HEK293T (cell line): Measurements from ENCODE around the gene DSG2.

Experiments used
- CTCF ChIA-PET: fragments of 350-600 bp; formaldehyde crosslinking; extraction: SDS; loops from one replicate; lab custom pipeline; 2021; ENCODE audit warnings: antibody characterized with exemption, inconsistent platforms; lab: Yijun Ruan, JAX
- POLR2A ChIA-PET: fragments of 350-600 bp; formaldehyde crosslinking; extraction: SDS; loops from one replicate; lab custom pipeline; 2020; ENCODE audit warnings: antibody characterized with exemption, inconsistent platforms; lab: Yijun Ruan, JAX
- DNase-seq: peaks from one replicate; pipeline ENCODE4 v3.0.0; 2012; ENCODE audit warnings: mixed read lengths; ENCODE audit errors: extremely low spot score
- ARNT ChIP-seq: fragments of 450-650 bp; IDR thresholded peaks from 2 replicates; pipeline ENCODE4 v1.6.1; 2017; ENCODE audit warnings: mild to moderate bottlenecking
- BHLHE40 ChIP-seq: fragments of 450-650 bp; IDR thresholded peaks from 2 replicates; pipeline ENCODE4 v1.6.1; 2016; ENCODE audit warnings: mild to moderate bottlenecking, moderate library complexity, borderline replicate concordance
- CTBP1 ChIP-seq: fragments of 450-650 bp; IDR thresholded peaks from 2 replicates; pipeline ENCODE4 v1.6.1; 2016; ENCODE audit warnings: borderline replicate concordance
- ELF4 ChIP-seq: fragments of 450-650 bp; IDR thresholded peaks from 2 replicates; pipeline ENCODE4 v1.6.1; 2017; ENCODE audit warnings: antibody characterized with exemption
- FOXA1 ChIP-seq: fragments of 450-650 bp; IDR thresholded peaks from 2 replicates; pipeline ENCODE4 v1.6.1; 2016; ENCODE audit warnings: mild to moderate bottlenecking
- FOXK2 ChIP-seq: fragments of 450-650 bp; IDR thresholded peaks from 2 replicates; pipeline ENCODE4 v1.6.1; 2016; ENCODE audit warnings: mild to moderate bottlenecking
- FOXM1 ChIP-seq: fragments of 450-650 bp; IDR thresholded peaks from 2 replicates; pipeline ENCODE4 v1.6.1; 2017; ENCODE audit warnings: mild to moderate bottlenecking, borderline replicate concordance
- HDGF ChIP-seq: fragments of 450-650 bp; IDR thresholded peaks from 2 replicates; pipeline ENCODE4 v1.6.1; 2017; ENCODE audit warnings: antibody characterized with exemption, borderline replicate concordance
- L3MBTL2 ChIP-seq: fragments of 450-650 bp; conservative IDR thresholded peaks from 2 replicates; pipeline ENCODE4 v1.6.1; 2016; ENCODE audit warnings: mild to moderate bottlenecking
- LEF1 ChIP-seq: fragments of 450-650 bp; IDR thresholded peaks from 2 replicates; pipeline ENCODE4 v1.6.1; 2017; ENCODE audit warnings: mild to moderate bottlenecking, borderline replicate concordance
- NFRKB ChIP-seq: fragments of 450-650 bp; IDR thresholded peaks from 2 replicates; pipeline ENCODE4 v1.6.1; 2016; ENCODE audit warnings: mild to moderate bottlenecking, moderate library complexity
- SP1 ChIP-seq: fragments of 450-650 bp; IDR thresholded peaks from 2 replicates; pipeline ENCODE4 v1.6.1; 2017
- SUZ12 ChIP-seq: fragments of 450-650 bp; IDR thresholded peaks from 2 replicates; pipeline ENCODE4 v1.6.1; 2016; ENCODE audit warnings: mild to moderate bottlenecking
- TARDBP ChIP-seq: fragments of 450-650 bp; IDR thresholded peaks from 2 replicates; pipeline ENCODE4 v1.6.1; 2016
- ZNF384 ChIP-seq: fragments of 450-650 bp; IDR thresholded peaks from 2 replicates; pipeline ENCODE4 v1.6.1; 2016
- TF ChIP-seq, protein P1 (sequence below): fragments of 450-650 bp; IDR thresholded peaks from 2 replicates; pipeline ENCODE4 v1.6.1; 2016

DSG2 gene

DNA sequence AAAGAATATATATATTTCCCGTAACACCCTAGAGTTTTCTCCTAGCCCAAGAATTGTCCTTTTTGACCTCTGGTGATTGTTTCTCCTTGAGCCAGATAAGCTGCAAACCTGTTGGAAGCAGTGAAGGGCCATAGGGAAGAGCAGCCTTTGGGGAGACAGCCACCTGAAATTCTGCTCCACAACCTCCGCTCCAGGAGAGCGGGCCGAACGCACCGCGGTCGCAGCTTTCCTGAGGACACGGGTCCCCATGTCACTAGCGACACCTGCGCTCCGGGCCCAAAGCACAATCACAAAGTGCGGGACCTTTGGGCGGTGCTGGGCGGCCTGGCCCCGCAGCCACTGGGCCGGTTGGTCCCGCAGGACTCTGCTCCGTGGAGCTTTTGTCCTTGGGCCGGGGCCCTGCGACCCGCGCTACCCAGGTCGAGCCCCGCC lies 557 bp upstream of the DSG2 start:
- POLR2A ChIA-PET, result interaction anchor here (1.1 to 2.3 kb wide), 4 partner anchors 13 to 456 kb away, joined by 3 to 8 read pairs (median 3); partner anchors contain the start of gene DSC3
- no peak for DNase-seq
- no peak for TF ChIP-seq ELF4
- TF ChIP-seq BHLHE40, result no peak
- no peak for TF ChIP-seq ZNF384
- TF ChIP-seq CTBP1, result no peak
- no peak for TF ChIP-seq LEF1
- TF ChIP-seq, protein P1, sequence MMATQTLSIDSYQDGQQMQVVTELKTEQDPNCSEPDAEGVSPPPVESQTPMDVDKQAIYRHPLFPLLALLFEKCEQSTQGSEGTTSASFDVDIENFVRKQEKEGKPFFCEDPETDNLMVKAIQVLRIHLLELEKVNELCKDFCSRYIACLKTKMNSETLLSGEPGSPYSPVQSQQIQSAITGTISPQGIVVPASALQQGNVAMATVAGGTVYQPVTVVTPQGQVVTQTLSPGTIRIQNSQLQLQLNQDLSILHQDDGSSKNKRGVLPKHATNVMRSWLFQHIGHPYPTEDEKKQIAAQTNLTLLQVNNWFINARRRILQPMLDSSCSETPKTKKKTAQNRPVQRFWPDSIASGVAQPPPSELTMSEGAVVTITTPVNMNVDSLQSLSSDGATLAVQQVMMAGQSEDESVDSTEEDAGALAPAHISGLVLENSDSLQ, result no peak
- no peak for TF ChIP-seq FOXA1
- TF ChIP-seq ARNT, result no peak
- no peak for TF ChIP-seq TARDBP
- TF ChIP-seq SUZ12, result no peak
- no peak for TF ChIP-seq L3MBTL2
- TF ChIP-seq FOXK2, result no peak
- CTCF ChIA-PET, result no interaction called here

DNA sequence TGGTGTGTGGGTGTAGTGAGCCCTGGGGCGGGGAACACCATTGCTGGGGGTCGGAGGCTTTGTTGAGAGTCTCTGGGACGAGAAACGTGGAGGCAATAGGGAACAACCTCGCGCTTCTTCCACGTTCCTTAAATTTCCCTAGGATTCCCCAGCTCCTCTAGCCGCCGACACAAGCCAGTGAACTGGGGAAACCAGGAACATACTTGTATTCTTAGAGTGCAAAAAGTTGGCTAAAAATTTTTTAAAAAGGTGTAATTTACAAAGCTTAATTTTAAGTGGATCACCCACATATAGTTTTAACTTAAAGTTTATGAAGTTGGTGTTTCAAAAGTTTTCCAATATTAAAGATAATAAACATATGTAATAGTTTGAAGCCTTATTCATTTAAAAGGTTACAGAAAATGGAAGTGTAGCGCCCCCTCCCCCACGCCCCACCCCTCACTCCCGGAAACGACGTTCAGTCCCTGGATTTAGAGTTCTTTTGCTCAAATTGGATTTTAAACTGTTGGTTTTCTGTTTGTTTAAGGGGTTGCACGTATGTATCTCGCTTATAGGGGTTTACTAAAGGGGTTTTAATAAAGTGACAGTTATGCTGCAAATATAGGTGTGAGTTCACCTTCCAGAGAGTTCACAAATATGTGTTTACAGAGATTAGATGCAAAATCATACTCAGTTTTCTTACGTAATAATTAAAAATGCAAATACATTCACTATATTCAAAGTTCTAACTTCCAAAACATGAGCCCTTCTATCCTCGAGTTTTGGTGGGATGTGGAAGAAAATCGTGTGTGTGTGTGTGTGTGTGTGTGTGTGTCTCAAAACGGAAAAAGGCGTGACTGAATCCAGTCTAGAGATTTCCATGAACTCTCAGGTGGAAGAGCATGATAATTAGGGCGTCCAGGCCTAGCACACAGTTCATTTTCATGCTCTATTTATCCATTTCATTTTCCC lies 872 bp downstream of the DSG2 start:
- POLR2A ChIA-PET, result interaction anchor here (1.4 to 2.3 kb wide), 2 partner anchors 13 to 457 kb away, joined by 3 to 8 read pairs; partner anchors contain the start of gene DSC3
- CTCF ChIA-PET, result no interaction called here
- peak; percentile 50 for DNase-seq
- TF ChIP-seq L3MBTL2 (peak; percentile 82), LEF1 (no peak; the same call in 1 of the 2 replicates)

DNA sequence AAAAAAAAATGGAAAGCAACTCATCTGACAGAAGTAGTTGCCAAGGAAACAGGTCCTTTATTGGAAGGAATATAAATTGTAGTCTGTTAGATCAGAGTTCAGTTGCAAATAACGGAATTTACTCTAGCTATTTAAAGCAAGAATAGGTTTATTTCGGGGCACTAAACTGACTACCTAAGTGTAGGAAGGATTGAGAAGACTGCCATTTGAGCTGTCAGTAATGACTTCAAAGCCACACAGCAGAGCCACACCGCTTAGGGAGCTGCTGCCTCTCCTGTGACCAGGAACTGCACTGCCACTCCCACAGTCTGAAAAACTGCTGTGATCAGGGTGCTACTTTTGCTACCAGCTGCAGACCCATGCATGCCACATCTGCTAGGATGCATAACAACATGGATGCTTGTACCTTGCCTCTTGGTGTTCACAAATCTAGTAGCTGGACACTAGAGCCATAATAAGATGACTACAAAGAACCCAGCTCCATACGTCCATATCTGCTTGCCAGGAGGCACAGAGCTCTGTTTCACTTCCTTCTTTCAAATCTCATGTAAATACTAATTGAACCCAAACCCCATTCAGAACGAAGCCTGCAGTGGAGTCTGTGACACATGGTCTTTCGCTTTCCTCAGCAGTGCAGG lies 2.2 kb downstream of the DSG2 start:
- POLR2A ChIA-PET, result interaction anchor here (0.8 kb wide), 1 partner anchor 12 kb away, joined by 5 read pairs; no protein-coding TSS in a partner anchor
- TF ChIP-seq, protein P1, result no peak
- no peak for TF ChIP-seq TARDBP
- TF ChIP-seq NFRKB, result no peak
- TF ChIP-seq FOXK2, result no peak
- TF ChIP-seq HDGF, result no peak
- TF ChIP-seq L3MBTL2, result no peak
- TF ChIP-seq SUZ12, result no peak
- no peak for TF ChIP-seq LEF1
- no peak for TF ChIP-seq ZNF384
- no peak for TF ChIP-seq ARNT
- no peak for TF ChIP-seq FOXM1
- no peak for TF ChIP-seq FOXA1
- no peak for TF ChIP-seq BHLHE40
- TF ChIP-seq SP1, result no peak
- TF ChIP-seq ELF4, result no peak
- TF ChIP-seq CTBP1, result no peak
- CTCF ChIA-PET, result interaction anchor here (1.0 kb wide), 1 partner anchor 12 kb away, joined by 3 read pairs; no protein-coding TSS in a partner anchor
- no peak for DNase-seq

DNA sequence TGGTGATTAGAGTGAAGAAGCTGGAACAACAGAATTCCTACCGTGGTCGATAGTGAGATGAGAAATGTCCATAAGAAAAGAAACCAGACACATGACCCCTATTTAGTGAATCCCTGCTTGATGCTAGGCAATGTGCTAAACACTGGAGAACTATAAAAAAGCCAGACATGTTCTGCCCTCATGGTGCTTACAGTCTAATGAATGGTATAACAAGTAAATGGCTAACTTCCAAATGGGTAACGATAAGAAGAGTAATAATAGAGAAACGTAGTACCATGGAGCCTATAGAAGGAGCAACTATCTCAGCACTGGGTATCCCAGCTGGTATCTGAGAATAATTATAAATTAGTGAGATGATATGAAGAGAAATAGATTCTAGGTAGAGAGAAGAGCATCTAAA lies 5.0 kb downstream of the DSG2 start:
- no peak for TF ChIP-seq L3MBTL2
- ChIA-PET CTCF (interaction anchor here (0.7 to 1.1 kb wide), 2 partner anchors 78 to 119 kb away, joined by 3 to 5 read pairs; no protein-coding TSS in a partner anchor), POLR2A (interaction anchor here (1.0 kb wide), 1 partner anchor 461 kb away, joined by 4 read pairs; no protein-coding TSS in a partner anchor)
- DNase-seq, result no peak

DNA sequence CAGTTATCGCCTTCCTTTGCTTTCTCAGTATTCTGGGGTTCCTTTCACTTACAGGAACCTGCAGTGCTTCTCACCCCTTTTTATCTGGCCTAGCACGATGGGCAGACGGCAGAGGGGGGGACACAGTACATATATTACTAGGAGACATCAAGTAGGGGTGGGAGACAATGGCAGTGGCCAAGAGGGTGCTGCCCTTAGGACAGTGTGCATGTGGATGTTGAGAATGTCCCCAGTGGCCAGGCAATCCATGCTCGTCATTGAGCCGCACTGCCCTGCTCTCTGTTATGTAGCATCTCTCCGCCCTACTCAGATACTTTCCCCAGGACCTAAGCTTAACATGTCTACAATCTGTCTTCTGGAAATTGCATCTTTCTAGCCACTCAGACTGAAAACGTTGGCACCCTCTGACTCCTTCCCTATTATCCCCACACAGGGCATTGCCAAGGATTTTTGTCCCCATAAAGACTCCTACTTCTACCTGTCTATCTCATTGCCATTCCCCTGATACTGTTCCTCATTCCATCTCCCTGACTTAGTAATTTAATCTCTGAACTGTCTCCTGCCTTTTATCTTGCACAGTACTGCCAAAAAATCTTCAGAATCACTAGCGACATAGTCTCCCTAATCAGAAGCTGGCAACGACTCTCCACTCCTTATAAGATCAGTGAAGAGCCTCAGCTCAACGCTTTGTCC lies 6.6 kb downstream of the DSG2 start:
- no peak for TF ChIP-seq ELF4
- TF ChIP-seq SUZ12, result no peak
- TF ChIP-seq L3MBTL2, result no peak
- TF ChIP-seq FOXK2, result no peak
- TF ChIP-seq, protein P1, result no peak
- no peak for TF ChIP-seq HDGF
- TF ChIP-seq ARNT, result no peak
- TF ChIP-seq NFRKB, result no peak
- TF ChIP-seq CTBP1, result no peak
- ChIA-PET CTCF (no interaction called here), POLR2A (no interaction called here)
- DNase-seq, result no peak

DNA sequence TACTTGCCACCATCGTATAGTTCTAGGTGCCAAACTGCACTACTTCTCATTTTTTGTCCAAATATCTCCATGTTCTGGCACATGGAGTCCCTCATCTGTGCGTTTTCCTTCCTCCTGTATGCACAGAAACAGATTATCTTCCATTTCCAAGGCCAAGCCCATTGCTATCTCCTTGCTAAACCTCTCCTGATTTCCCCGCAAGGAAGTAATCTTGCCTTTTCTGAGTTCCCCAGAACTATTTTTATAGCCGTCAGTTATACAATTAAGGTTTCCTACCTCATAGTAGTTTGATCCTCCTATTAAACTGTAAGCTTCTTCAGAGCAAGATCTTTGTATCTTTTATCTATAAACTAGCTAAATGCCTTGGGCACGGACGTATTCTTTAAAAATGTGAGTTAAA lies 7.2 kb downstream of the DSG2 start:
- POLR2A ChIA-PET, result no interaction called here
- CTCF ChIA-PET, result interaction anchor here (1.3 kb wide), 1 partner anchor 80 kb away, joined by 3 read pairs; no protein-coding TSS in a partner anchor

More for the DNA sequence above, 7.2 kb downstream of the DSG2 start:
- DNase-seq, result no peak
- TF ChIP-seq LEF1 (no peak), ZNF384 (no peak), TARDBP (no peak), FOXK2 (no peak), NFRKB (no peak), CTBP1 (no peak), ARNT (no peak), SP1 (no peak), SUZ12 (no peak), HDGF (no peak)
